HG02623 (cell line): ENCODE data around the gene CMC2.
A peak's percentile ranks its signal among the peaks of the same experiment; 100 is the strongest.

Experiments used
- ATAC-seq: cut with Tn5 transposase; IDR thresholded peaks from one replicate; pipeline ENCODE4 v1.9.1; 2021; ENCODE audit warnings: moderate library complexity; ENCODE audit not compliant: unreplicated experiment

CMC2 gene

DNA sequence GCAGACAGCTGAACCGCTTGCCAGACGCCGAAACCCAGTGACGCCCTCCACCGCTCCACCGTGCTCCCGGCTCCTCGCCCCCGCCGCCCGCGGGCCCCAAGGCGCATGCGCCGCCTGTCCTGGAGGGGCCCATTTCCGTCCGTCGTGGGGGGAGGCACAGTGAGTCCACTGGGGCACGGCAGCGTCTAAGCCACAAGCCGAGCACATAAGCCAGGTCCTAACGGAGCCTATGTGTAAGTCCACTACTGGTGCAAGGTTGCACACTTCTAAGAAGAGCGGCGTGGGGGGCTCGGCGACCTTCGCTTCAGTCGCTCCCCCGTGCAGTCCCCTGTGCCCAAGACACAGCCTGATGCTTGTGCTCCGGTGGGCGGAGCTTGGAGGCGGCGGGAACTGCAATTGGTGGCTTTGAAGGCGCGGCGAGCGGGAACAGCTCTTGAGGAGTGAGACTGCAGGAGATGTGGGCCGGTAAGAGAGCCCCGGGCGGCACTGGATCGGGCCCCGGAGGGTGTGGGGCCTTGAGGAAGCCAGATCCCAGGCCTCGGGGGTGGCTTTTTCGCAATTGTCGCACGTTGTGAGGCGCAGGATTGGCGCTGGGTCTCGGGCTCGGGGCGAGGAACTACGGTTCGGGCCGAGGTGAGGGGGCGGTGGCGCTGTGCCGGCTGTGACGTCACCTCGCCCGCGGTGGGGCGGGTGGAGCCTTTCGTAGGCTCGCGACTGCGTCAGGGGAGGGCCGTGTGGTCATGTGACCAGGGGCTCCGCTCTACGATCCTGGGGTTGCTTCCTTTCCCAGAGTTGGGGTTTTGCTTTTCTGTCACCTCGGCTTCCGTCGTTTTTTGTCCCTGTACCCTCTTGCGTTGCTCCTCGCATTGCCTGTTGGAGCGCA, at the start of gene CMC2, which contains the start of gene CENPN:
Gene CMC2 (minus strand): TSS at position 73 of the 883 bp plus-strand sequence. CDS start 9,491 bp downstream, outside the sequence.
Gene CENPN (plus strand): TSS at position 402 of the 883 bp plus-strand sequence. CDS start 4,726 bp downstream, outside the sequence.
- peak; percentile 80 for ATAC-seq

DNA sequence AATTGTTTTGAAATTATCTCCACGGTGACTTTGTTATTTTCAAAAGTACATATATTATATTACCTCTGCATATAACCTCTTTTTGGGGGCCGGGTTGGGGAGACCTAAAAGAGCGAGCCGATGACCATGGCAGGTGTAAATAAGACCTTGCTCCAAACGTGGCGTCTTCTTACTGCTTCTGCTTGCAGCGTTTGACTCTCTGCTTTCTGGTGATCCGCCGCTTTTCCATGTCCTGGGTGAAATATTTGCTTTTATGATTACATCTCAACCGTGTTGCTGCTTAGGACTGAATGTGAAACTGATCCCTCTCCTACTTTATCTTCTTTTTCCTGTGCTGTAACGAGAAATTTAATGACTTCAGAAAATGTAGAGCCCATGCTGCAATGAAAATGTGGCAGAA, 47.1 kb upstream of the CMC2 start:
- no peak for ATAC-seq

DNA sequence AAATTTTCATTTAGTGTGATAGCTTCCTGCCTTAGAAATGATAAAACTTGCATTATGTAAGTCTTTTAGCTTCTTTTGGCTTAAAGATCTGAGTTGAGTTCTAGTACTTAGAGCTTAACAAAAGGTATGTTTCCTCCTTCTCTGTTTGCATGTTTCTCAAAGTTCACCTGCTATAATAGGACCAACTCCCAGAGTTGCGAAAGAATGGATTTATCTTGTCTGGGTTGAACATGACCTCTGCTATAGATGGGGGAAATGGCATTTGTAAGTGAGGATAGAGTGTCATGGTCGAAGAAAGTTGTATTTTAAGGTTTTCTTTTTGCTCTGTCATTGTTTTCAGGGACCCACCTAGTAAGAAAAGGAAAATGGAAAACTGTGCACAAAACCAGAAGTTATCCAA, 36.1 kb upstream of the CMC2 start:
- ATAC-seq = no peak

DNA sequence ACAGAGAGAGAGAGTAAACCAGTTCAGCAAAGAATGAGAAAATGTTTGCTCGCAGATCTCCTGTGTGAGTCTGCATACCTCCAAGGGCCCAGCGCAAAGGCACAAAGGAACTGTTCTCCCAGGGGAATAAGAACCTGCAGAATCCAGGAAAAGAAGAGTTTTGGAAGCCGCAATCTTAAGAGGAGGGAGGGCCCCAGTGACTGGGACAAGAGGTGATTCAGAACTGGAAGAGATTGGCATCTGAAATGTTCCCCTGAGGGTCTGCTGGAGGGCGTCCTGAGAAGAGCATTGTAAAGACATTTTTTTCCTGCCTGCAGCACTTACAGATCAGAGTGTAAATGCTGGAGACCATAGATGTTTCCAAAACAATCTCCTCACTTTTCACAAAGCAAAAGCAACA, 35.0 kb upstream of the CMC2 start:
- ATAC-seq = no peak

DNA sequence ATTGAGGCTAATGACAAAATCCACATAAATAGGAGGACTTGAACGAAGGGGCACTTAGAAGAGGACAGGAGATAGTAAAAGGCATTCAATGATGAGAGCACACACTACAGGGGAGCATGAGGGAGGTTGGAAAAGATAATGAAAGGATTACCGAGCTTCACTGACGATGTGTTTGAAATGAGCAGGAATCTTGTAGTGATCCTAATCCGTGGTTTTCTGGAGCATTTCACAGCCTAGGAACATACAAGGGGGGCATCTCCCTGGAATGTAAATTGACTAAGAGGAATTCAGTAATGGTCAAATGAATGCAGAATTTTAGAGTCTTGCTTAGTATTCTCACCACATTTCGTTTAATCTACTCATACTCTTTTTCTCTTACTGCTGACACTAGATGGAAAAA, 34.2 kb upstream of the CMC2 start:
- ATAC-seq = no peak

DNA sequence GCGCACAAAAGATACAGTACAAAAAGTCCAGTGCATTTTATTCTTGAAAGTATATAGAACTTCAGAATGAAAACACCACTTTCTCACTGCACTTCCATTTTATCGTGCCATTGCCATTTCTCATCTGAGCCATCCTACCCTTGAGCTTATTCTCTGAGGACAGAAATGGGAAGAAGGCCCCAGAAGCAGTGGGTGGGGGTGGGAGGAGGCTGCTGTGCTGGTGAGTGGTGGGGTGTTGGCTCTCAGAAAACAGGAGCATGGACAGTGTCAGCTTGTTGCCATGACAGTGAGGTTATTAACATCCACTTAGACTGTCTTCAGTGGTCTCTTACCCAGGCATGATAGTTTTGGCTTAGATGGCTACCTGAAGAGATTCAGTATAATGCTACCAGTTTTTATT, 33.4 kb upstream of the CMC2 start:
- no peak for ATAC-seq

DNA sequence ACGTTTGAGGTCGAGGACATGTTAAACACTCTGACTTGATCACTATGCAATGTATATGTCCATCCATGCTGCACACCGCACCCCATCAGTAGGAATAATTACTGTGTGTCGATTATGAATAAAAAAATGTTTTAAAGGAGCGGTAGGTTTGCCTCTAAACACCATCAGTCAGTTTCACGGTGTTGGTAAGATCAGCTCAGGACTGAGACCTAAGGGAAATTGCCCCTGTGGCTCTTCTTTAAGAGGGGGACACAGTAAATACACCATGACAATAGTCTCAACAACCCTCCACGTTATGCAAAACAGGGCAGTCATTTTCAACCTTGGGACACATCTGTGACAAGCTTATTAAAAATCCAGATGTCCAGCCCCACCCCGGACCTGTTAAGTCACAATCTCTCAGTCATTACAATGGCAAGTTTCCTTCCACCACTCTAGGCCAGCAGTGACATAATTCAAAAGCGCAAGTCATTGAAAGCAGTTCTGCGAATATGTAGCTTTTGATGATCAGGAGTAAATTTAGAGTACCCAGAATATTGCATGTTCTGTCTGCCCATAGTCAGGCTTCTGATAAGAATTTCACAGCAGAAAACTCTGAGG, 30.2 kb upstream of the CMC2 start:
- no peak for ATAC-seq

DNA sequence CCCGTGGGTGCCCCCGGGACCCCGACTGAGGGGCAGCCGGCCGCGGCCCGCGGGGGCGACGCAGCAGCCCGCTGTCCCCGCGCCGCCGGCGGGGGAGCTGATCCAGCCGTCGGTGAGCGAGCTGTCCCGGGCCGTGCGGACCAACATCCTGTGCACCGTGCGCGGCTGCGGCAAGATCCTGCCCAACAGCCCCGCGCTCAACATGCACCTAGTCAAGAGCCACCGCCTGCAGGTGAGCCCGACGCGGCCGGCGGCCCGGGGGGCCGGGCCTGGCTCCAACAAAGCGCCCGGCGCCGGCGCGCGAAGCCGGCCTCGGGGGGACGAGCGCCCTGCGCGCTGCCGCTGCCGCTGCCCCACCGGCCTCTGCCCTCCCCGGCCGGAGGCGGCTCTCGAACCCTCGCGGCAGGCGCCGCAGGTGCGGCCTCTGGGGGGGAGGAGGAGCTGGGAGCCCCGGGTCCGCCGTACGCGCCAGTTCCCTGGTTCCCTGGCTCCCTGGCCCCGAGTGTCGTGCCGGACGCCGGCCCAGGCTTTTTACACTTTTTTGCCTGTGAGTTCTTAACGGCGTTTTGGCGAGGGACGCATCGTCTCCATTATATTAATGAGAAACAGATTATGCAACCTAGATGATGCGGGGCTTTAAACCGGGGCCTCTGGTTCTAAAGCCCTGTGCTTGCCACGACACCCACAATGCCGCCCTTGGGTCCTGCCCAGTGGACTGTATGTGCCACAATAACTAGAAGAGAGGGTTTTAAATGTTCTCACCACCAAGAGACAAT, 29.5 kb upstream of the CMC2 start:
- ATAC-seq = peak; percentile 62

DNA sequence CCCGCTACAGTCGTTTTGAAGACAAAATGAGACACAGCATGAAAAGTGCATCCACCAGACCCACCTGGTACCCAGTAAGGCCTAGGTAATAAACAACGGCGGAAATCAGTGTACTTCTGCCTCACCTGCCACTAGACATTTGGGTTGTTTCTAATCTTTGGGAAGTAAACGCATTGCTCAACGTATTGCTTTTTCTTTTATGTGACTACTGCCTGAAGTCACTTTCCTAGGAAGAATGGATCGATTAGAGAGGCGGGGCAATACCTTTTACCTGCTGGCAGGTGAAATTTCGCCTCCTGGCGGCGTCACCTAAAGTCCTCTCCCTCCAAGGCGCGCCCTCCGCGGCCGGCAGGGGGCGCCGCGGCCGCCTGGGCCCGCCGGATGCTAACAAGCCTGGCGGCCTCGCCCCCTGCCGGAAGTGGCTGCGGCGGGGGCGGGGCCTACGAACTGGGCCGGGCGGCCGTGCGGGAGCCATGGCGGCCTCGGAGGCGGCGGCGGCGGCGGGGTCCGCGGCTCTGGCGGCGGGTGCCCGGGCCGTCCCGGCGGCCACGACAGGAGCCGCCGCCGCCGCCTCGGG, 28.8 kb upstream of the CMC2 start, which contains the start of gene ATMIN:
Gene ATMIN (plus strand): TSS at position 445 of the 577 bp plus-strand sequence. CDS start 29 bp downstream, at position 474.
- peak; percentile 89 for ATAC-seq

DNA sequence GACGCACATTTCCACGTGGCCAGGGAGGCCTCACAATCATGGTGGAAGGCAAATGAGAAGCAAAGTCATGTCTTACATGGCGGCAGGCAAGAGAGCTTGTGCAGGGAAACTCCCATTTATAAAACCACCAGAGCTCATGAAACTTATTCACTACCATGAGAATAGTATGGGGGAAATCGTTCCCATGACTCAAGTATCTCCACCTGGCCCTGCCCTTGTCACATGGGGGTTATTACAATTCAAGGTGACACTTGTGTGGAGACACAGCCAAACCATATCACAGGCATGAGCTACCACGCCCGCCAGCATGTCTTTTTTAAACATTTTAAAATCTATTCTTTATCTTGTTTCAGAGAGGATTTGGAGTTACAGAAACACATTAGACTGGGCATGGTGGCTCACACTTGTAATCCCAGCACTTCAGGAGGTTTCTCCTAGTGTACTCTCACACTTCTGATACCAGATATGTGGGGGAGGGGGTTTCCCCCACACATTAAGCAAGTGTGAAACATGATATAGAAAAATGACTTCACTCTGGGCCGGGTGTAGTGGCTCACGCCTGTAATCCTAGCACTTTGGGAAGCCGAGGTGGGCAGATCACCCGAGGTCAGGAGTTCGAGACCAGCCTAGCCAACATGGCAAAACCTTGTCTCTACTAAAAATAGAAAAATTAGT, 23.4 kb upstream of the CMC2 start:
- no peak for ATAC-seq

DNA sequence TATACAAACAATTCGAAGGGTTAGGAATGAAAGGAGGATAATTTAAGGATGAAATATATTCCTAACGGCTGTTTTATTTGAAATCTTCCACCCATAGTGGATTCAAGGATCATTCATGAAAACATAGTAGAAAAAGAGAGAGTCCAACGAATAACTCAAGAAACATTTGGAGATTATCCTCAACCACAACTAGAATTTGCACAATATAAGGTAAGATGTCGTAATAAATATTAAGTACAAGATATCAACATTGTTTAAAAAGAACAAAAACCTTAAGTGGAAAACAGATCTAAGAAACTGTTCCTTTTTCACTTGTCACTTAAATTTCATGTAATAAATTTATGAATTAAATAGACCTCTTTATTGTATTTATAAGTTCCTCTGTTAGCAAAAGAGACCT, 19.7 kb upstream of the CMC2 start:
- ATAC-seq = no peak

DNA sequence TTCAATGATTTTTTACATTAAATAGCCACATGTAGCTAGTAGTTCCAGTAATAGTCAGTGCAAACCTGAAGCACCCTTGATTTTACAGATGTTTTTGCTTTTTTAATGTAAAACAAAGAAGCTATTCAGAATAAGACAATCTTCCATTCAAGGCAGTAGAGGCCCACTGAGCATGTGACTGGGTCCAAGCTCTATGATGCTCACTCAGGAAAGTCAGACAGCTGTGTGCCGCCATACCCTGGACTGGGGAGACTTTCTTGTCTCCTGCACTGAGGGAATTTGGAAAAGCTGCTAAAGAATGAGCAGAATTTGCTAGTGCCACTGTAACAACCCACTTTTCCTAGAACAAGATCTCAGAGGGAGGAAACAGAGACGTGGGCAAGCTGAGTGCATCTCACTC, 11.8 kb upstream of the CMC2 start:
- ATAC-seq = no peak

DNA sequence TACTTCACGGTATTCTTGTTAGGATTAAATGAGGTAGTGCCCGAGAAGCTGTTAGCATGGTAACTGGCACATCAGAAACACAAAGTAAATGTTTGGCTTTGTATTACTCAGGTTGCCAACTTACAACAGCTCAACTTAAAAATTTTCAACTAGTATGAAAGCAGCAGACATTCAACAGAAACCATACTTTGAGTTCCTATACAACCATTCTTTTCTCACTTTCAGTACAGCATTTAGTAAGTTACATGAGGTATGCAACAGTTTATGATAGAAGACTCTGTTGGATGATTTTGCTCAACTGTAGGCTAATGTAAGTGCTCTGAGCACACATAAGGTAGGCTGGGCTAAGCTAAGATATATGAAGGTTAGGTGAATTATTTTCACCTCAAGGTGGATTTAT, 8.0 kb upstream of the CMC2 start:
- no peak for ATAC-seq

DNA sequence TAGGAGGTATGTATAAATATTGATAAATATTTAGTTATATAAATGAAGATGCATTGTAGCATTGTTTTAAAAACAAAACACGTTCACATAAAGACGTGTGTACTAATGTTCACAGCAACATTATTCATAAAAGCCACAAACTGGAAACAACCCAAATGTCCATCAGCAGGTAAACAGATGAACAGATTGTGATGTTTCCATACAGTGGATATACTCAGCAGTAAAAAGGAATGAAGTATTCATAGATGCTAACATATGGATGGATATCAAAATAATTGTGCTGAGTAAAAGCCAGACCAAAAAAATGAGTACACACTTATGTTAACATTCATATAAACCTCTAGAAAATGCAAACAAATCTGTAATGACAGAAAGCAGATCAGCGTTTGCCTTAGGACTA, 6.3 kb upstream of the CMC2 start:
- ATAC-seq = no peak

DNA sequence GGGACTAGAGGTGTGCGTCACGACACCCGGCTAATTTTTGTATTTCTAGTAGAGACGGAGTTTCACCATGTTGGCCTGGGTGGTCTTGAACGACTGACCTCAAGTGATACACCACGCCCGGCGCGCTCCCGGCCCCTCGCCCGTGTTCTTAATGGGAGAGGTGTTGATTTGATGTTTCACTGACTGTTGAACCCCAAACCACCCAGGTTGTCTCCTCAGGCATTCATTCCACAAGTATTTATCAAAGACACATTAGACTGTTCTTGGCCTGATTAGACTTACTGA, 1.8 kb upstream of the CMC2 start:
- no peak for ATAC-seq

DNA sequence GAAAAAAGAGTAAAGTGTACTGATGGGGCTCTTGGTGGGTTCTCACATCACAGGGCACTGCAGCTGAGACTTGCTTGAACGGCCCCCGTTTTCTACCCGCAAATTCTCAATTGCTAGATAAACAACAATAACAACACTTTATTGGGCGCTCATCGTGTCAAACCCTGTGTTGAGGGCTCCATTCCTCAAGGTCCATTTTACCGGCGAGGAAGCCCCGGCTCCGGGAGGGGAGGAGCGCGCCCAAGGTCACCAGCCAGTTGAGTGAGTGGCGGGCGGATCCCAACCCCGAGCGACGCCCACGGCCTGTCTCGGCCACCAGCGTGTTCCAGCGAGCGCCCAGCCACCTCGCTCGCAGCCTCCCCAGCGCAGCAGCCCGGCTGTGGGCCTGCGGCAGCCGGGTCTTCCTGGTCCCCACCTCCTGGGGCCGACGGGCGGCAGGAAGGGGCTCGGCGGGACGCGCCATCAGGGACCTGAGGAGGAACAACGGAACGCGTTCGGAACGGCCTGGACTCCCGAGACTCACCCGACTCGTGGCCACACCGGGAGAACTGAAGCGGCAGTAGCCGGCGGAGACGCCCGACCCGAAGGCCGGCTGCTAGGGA, 373 bp downstream of the CMC2 start:
- ATAC-seq = peak; percentile 30

DNA sequence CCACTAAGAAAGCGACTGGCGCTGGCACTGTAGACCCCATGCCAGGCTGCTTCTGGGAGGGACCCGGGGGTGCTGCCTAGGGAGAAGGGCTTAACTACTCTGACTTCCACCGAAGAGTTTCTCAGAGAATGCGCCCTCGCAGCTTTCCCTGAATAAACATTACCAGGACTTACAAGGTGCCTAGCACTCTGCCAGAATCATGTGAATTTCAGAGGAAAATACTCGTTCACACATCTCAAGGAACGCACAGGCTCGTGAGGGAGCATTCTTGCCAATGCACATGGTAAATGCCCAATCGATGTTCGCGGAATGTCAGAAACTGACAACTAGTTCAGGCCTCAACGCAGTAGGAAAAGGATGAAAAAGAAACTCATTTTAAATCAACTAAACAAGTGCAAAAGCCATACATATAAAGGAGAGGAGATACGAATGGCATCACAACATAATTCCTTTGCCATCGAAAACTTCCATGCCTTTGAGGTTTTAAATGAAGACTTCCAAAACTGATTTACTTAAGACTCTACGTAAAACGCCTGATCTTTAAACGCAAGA, 999 bp downstream of the CMC2 start:
- no peak for ATAC-seq

DNA sequence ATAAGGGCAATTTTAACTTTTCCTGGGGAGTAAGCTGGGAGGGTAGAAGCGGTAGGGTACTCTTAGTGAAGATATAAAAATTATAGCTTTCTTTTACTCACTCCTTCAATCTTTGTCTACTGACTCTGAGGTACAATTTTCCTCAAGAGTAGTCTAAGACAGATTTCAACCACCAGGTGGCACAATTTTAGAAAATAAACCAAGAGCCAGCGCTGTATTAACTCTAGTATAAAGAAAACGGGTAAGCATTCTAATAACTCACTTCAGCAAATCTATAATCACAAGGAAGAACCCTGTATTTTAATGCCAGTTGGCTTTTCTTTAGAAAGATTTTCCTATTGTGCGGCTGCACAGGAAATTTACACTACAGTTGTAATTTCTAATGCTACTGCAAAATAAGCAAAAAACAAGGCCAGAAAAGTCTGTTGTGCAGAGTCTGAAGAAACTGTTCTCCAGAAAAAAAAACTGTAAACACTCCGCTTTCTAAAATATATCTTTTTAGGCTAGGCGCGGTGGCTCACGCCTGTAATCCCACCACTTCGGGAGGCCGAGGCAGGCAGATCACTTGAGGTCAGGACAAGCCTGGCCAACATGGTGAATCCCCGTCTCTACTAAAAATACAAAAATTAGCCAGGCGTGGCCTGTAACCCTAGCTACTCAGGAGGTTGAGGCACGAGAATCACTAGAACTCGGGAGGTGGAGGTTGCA, 1.9 kb downstream of the CMC2 start:
- ATAC-seq = no peak
